Measurements from ENCODE around the gene KCNN4. TPM values are rescaled to one million over a fixed set of nuclear protein-coding genes. Genes with fewer than 3 reads are reported as not detected.

The KCNN4 gene
- total RNA-seq, 1 experiment from 2014 or later, result 3.0 TPM

- BruUV-seq (replicated peaks), result no TSS peak
- H3K36me3 ChIP-seq (ENCODE audit: control insufficient read depth, insufficient read depth, low read length), result no peaks in the 10 kb centered on the region
- POLR2A ChIA-PET, result interaction anchor here (0.6 kb wide), 1 partner anchor 12 kb away, joined by 3 read pairs; the partner anchor contains the start of gene ZNF283
These were observed 34.0 kb upstream of the KCNN4 start for GRCh38 chr19:43814663-43815352.

GRCh38 chr19:43812688-43813087, 31.9 kb upstream of the KCNN4 start:
- Mint-ChIP-seq H3K4me3 (ENCODE audit: unreplicated experiment) (no peak overlapping the region), H3K9me3 (ENCODE audit: unreplicated experiment) (no peaks in the 10 kb centered on the region), H3K27ac (ENCODE audit: unreplicated experiment) (no peak overlapping the region), H3K4me1 (ENCODE audit: low read depth, unreplicated experiment) (no peaks in the 10 kb centered on the region), H3K27me3 (ENCODE audit: insufficient read depth, unreplicated experiment) (peaks cover 3% of the 10 kb centered on the region), H3K36me3 (ENCODE audit: insufficient read depth, unreplicated experiment) (no peaks in the 10 kb centered on the region)
- CTCF ChIA-PET, result interaction anchor here (0.6 kb wide), 1 partner anchor 139 kb away, joined by 5 read pairs; no protein-coding TSS in a partner anchor
- Histone ChIP-seq H3K4me3 (ENCODE audit: low read depth, low read length) (no peak overlapping the region), H3K27me3 (replicated peaks; ENCODE audit: control insufficient read depth, insufficient read depth, low read length) (no peaks in the 10 kb centered on the region), H3K36me3 (ENCODE audit: control insufficient read depth, insufficient read depth, low read length) (no peaks in the 10 kb centered on the region), H3K9me3 (0 out of 2 replicates have a peak, but pooled peaks cover 5% of the 10 kb centered on the region), H3K4me1 (no peaks in the 10 kb centered on the region)
- no TSS peak for BruUV-seq (replicated peaks)
- intact Hi-C loops (cut with micrococcal nuclease; ENCODE audit: unreplicated experiment), result no loop called here
- no peak for DNase-seq
- TF ChIP-seq, protein P1, sequence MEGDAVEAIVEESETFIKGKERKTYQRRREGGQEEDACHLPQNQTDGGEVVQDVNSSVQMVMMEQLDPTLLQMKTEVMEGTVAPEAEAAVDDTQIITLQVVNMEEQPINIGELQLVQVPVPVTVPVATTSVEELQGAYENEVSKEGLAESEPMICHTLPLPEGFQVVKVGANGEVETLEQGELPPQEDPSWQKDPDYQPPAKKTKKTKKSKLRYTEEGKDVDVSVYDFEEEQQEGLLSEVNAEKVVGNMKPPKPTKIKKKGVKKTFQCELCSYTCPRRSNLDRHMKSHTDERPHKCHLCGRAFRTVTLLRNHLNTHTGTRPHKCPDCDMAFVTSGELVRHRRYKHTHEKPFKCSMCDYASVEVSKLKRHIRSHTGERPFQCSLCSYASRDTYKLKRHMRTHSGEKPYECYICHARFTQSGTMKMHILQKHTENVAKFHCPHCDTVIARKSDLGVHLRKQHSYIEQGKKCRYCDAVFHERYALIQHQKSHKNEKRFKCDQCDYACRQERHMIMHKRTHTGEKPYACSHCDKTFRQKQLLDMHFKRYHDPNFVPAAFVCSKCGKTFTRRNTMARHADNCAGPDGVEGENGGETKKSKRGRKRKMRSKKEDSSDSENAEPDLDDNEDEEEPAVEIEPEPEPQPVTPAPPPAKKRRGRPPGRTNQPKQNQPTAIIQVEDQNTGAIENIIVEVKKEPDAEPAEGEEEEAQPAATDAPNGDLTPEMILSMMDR (IDR thresholded peaks at IDR 0.05; ENCODE audit: insufficient read depth in 1 of 2, low read depth in 1 of 2, low read length in 1 of 2, severe bottlenecking in 1 of 2, unreplicated experiment in 1 of 2), result no peak
- POLR2A ChIA-PET, result no interaction called here

More at GRCh38 chr19:43814663-43815352, 34.0 kb upstream of the KCNN4 start:
- Histone ChIP-seq H3K9me3 (0 out of 2 replicates have a peak, but pooled peaks cover 5% of the 10 kb centered on the region), H3K4me1 (no peaks in the 10 kb centered on the region), H3K27me3 (replicated peaks; ENCODE audit: control insufficient read depth, insufficient read depth, low read length) (no peaks in the 10 kb centered on the region), H3K4me3 (ENCODE audit: low read depth, low read length) (no peak overlapping the region)
- no peaks in the 10 kb centered on the region for H3K9me3 Mint-ChIP-seq (ENCODE audit: unreplicated experiment)
- no peak for DNase-seq
- CTCF ChIA-PET, result no interaction called here
- no peaks in the 10 kb centered on the region for H3K36me3 Mint-ChIP-seq (ENCODE audit: insufficient read depth, unreplicated experiment)
- H3K4me1 Mint-ChIP-seq (ENCODE audit: low read depth, unreplicated experiment), result no peaks in the 10 kb centered on the region
- no peak overlapping the region for H3K4me3 Mint-ChIP-seq (ENCODE audit: unreplicated experiment)
- no peak overlapping the region for H3K27ac Mint-ChIP-seq (ENCODE audit: unreplicated experiment)
- TF ChIP-seq, protein P1 (IDR thresholded peaks at IDR 0.05; ENCODE audit: insufficient read depth in 1 of 2, low read depth in 1 of 2, low read length in 1 of 2, severe bottlenecking in 1 of 2, unreplicated experiment in 1 of 2), result no peak
- intact Hi-C loops (cut with micrococcal nuclease; ENCODE audit: unreplicated experiment), result no loop called here
- H3K27me3 Mint-ChIP-seq (ENCODE audit: insufficient read depth, unreplicated experiment), result peaks cover 3% of the 10 kb centered on the region

DNA sequence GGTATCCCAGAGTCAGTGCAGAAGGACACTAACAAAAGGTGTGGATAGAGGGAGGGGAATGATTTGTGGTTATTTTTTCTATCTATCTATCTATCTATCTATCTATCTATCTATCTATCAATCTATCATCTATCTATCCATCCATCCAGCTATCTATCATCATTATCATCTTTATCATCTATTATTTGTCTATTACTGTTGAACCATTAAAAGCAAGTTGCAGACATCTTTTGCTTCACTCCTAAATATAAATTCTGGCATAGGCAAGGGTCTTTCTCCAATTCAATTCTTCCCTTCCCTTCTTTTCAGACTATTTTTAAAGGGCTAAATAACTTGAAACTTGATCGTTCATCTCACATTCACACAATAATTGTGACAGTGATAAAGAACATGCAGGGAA, 31.5 kb upstream of the KCNN4 start:
- BruUV-seq (replicated peaks), result no TSS peak
- TF ChIP-seq, protein P1 (IDR thresholded peaks at IDR 0.05; ENCODE audit: insufficient read depth in 1 of 2, low read depth in 1 of 2, low read length in 1 of 2, severe bottlenecking in 1 of 2, unreplicated experiment in 1 of 2), result no peak

More for the DNA sequence above, 31.5 kb upstream of the KCNN4 start:
- H3K36me3 Mint-ChIP-seq (ENCODE audit: insufficient read depth, unreplicated experiment), result no peaks in the 10 kb centered on the region
- POLR2A ChIA-PET, result no interaction called here
- H3K27ac Mint-ChIP-seq (ENCODE audit: unreplicated experiment), result no peak overlapping the region
- Histone ChIP-seq H3K36me3 (ENCODE audit: control insufficient read depth, insufficient read depth, low read length) (no peaks in the 10 kb centered on the region), H3K4me3 (ENCODE audit: low read depth, low read length) (no peak overlapping the region), H3K4me1 (no peaks in the 10 kb centered on the region), H3K27me3 (replicated peaks; ENCODE audit: control insufficient read depth, insufficient read depth, low read length) (no peaks in the 10 kb centered on the region), H3K9me3 (0 out of 2 replicates have a peak, but pooled peaks cover 5% of the 10 kb centered on the region)
- intact Hi-C loops (cut with micrococcal nuclease; ENCODE audit: unreplicated experiment), result no loop called here
- CTCF ChIA-PET, result no interaction called here
- no peaks in the 10 kb centered on the region for H3K4me1 Mint-ChIP-seq (ENCODE audit: low read depth, unreplicated experiment)
- no peak overlapping the region for H3K4me3 Mint-ChIP-seq (ENCODE audit: unreplicated experiment)
- peaks cover 3% of the 10 kb centered on the region for H3K27me3 Mint-ChIP-seq (ENCODE audit: insufficient read depth, unreplicated experiment)
- H3K9me3 Mint-ChIP-seq (ENCODE audit: unreplicated experiment), result no peaks in the 10 kb centered on the region
- DNase-seq, result no peak
